GM19324 (cell line): ENCODE results near the gene CUEDC1.

Experiments
- ATAC-seq: cut with Tn5 transposase; IDR thresholded peaks from one replicate; pipeline ENCODE4 v1.9.1; 2021; ENCODE audit warnings: mild to moderate bottlenecking, moderate library complexity; ENCODE audit not compliant: unreplicated experiment, low FRiP score

Gene CUEDC1

DNA sequence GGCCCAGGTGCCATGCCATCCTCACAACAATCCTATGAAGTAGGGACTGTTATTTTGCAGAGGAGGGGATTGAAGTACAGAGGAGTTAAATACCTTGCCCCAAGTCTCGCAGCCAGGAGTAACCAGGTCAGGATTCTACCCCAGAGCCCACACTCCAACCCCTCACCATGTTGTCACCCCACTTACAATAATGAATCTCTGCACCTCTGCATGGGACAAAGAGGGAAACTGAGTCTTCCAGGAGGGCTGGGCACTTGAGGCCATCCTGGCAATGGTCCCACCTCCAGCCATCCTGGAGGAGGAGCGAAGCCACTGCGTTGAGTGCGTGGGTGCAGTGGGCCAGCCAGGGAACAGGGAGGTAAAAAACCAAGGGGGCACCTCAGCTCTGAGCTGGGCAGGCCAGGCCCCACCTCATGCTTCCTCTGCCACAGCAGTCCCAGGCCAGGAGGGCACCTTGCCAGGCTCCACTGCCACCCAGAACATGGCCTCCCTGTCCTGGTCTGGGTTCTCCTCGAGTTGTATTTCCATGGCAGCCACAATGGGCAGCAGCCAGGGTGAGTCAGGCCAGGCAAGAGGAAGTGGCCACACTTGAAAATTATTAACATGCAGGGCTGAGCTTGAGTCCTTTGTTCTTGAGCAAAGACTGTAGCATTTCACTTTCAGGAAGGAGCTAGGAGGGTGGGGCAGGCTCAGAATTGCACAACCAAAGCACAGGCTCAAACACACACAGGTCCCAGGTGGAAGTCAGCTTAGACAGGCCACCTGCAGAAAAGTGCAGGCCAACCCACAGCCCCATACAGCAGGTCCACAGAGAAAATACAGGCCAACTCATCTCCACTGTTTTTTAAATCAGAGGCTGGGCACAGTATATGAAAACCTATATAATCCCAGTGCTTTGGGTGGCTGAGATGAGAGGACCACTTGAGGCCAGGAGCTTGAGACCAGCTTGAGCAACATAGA is 52.1 kb downstream of the CUEDC1 start:
- peak; percentile 43 for ATAC-seq

DNA sequence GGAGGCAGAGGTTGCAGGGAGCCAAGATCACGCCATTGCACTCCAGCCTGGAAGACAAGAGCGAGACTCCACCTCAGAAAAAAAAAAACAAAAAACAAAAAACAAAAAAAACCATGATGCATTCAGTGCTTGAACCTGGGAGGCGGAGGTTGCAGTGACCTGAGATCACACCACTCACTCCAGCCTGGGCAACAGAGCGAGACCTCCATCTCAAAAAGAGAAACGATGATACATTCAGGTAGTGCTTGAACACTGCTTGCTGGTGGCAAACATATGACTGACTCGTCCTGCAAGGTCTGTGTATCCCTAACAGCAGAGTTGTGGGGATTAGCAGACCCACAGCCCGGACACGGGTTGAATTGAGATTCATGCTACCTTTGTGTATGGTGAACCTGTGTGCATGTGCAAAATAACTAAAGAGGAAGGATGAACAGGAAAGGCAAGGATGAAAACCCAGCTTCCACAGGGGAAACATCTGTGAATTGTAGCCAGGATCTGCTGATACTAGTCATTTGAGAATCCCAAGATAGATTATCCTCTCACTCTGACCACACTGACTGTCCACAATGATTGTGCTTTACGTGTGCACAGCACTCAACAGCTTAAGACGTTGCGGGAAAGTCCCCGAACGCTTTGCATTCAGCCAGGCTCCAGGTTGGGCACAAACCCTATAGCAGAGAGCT is 53.0 kb downstream of the CUEDC1 start:
- ATAC-seq = no peak

DNA sequence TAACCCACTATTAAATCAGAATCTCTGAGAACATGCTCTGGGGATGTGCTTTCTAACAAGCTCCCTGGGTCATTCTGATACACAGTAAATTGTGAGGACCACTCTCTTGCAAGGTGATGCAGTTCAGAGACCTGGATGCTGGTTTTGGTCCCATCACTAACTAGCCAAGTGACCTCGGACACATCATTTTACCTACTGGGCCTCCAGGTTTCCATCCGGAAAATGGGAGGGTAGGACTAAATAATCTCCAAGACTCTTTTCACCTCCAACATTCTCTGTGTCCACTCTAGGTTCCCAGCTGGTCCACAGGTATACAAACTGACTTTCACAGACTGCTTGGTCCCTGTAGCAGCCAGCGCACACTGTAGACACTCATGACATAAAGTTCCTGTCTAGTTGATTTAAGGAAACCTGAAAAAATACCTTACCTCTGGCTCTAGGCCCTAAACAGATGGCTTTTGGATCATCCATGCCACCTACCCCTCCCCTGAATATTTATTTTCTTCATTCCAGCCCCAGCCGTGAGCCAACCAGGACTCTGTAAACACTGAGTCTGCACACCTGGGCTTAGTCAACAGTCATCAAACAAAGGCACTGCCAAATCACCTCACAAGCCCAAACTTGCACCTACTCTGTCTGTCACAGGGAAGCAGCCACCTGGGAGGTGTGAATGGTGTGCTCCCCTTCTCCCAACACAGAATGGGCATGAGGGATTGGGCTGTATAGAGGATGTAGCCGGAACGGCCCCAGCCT is 54.0 kb downstream of the CUEDC1 start:
- ATAC-seq = no peak

DNA sequence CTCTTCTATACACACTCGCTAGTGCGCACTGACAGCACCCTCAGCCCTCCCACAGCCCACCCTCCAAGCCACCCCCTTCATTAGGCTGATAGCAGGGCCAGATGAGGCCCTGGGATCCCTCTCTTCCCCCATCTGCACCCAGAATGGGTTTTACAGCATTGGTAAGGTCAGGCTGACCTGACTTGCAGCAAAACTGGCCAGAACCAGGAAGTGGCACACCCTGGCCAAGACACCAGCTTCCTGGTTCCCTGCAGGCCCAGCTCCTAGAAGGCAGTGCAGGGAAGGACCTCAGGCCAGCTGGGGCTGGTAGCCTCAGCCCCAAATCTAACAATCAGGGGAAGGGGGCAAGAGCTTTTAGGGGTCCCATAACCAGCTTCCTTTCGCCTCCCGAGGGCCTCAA is 55.4 kb downstream of the CUEDC1 start:
- ATAC-seq = no peak

DNA sequence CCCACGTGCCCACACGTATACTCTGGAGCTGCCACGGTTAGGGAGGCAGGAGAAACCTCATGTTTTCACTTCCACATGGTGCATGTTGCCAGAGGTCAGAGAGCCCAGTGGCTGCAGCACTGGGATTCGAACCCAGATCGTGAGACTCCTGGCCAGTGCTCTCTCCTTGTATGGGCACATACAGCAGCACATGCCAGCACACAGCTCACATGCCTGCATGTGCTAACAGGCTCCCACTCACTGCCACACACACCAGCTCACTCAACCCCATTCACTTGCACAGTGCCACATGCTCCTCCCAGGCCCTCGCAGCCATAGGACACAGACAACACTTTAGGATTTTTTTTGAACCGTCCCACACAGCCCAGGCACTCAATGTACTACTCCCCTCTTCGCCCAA is 55.8 kb downstream of the CUEDC1 start:
- ATAC-seq = no peak

DNA sequence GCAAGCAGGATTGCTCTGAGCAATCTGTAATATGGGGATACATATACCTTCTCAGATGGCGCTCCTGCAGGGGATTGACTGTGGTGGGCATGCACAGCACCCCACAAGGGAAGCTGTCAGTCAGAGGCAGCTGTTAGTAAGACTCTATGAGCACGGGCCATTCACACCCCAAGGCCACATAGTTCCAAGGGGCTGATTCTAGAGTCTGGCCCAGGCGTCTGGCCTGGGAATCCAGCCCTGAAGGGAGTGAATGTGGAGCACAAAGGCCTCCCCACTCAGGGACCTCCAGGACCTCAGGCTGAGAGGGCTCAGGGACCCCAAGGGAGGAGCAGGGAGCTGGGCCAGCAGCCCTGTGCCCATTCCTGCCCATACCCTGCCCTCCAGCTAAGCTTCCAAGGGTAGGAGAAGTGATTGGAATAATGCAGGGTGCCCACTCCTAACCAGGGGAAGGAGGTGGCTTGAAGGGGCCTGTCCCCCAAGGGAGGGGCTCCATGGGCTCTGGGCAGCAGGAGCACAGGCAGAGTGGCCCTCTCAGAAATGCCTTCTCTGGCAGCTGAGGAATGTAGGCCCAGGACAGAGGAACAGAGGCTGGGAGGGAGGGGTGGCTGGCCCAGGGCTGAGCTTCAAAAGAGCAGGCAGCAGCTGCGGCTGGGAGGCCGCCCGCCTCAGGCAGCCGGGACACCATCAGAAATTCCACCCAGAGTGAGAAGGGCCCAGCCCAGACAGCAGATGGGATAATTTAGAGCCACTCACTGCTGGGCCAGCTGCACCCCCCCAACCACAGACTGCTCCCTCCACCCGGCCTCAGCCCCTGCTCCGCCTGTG is 56.5 kb downstream of the CUEDC1 start:
- no peak for ATAC-seq

DNA sequence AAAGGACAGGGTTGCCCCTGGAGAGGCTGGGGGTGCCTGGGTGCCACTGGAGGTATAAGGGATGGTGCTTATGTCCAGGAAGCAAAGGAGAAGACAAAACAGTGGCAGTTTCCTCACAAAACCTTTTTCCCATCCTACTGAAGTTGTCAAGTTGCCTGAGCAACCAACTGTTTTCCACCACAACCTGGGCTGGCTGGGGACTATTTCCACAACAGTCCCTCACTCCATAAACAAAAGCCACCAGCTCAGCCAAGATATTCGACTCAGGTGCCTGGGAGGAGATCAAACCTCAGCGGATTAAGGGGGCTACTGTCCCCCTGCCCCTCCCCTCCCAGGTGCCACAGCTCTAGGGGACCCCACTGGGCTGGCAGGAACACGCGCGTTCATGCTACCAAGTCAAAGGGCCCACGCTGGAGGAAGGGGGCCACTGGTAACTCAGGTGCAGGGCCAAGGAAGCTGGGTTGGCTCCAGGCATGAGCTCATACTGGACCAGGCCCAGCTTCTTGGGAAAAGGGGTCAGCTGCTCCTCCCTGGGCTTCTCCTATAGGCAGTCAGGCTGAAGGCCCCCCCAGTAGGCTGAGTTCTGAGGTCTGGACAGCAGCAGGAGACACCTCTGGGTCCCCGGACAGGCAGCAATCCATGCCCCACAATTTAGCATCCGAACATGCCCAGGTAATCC is 59.7 kb downstream of the CUEDC1 start:
- no peak for ATAC-seq

DNA sequence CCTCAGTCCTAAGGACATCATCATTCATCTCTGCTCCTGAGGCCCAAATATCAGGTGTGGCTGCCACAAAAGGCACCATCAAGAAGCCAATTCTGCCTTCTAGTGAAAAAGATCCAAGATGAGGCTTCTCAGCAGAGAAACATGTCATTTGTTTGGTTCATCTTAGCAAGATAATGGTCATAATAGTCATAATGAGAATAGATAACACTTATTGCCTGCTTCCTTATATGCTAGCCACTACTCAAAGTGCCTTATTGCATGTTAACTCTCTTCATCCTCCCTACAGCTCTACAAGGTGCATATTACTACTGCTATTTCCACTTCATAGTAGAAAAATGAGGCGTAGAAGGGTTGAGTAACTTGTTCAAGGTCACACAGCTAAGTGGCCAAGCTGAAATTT is 60.4 kb downstream of the CUEDC1 start:
- ATAC-seq = no peak

DNA sequence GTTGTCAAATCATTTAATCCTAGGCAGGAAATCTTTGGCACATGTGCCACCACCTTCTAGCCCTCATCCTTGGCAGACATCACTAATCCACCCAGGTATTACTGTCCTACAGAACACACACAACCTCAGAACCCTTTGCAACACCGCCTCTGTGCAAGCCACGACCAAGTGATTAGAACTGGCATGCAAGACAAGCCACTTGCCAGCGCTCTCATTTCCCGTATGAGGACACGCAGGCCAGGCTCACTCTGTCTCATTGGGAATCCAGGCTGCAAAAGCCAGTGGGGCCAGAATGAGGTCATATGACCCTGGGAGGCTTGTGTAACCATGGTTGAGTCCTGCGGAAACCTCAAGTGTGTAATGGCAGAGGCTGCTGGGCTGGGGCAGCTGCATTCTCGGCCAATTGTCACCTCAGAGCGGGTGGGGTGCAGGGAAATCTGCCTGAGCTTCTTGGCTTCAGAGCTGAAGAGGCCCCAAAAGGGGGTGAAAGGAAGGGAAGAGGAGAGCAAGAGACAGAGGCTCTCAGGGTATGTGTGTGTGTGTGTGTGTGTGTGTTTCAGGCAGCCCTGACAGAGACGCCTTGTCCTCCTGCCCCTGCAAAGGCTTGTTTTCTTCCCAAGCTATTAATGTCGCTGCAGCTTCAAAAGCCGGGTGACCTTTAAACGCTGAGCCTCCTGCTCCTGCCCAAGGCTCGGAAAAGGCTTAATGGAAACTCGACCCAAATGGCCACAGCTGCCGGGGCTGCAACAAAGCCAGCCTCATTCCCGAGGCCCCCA is 62.2 kb downstream of the CUEDC1 start:
- ATAC-seq = no peak

DNA sequence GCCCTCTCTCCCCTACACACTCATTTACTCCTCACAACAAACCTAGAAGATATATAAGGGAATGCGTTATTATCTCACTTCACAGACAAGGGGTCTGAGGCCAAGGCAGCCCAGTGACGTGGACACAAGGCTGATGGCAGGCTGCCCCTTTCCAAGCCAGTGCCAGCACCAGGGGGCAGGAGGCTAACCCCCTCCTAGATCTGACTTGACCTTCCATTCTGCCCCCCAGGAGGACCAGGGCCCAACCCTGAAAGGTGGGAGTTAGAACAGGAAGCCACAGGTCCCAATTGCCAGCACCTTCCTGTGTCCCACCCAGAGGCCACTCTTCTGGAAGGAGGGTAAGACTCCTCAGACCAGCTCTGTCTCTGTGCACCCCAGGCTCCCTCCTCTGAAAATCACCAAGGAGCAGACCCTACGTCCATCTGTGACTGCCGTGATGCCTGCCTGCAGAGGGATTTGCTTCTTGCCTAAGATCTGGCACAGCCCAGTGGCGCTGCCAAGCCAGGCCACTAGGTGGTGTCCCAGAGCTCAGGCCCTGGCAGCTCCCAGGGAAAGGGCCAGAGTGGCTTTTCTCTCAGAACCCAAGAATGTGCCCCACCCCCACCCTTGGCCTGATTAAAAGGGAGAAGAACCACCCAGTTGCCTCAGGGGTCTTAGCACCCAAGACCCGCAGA is 62.9 kb downstream of the CUEDC1 start:
- ATAC-seq = no peak

DNA sequence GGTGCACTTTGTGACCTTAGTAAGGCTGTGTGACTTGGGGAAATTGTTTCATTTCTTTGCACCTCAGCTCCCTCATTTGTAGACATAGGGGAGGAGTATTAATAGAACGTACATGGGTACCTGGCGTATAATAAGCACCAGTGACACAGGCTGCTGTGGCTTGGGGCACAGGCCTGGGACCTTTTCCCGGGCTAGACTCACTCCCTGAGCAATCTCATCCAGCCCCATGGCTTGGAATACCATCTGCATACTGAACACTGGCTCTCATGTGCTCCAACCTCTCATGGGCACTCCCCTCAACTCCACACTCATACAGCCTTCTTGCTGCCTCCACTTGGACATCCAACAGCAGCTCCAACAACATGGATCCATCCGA is 64.4 kb downstream of the CUEDC1 start:
- ATAC-seq = no peak

DNA sequence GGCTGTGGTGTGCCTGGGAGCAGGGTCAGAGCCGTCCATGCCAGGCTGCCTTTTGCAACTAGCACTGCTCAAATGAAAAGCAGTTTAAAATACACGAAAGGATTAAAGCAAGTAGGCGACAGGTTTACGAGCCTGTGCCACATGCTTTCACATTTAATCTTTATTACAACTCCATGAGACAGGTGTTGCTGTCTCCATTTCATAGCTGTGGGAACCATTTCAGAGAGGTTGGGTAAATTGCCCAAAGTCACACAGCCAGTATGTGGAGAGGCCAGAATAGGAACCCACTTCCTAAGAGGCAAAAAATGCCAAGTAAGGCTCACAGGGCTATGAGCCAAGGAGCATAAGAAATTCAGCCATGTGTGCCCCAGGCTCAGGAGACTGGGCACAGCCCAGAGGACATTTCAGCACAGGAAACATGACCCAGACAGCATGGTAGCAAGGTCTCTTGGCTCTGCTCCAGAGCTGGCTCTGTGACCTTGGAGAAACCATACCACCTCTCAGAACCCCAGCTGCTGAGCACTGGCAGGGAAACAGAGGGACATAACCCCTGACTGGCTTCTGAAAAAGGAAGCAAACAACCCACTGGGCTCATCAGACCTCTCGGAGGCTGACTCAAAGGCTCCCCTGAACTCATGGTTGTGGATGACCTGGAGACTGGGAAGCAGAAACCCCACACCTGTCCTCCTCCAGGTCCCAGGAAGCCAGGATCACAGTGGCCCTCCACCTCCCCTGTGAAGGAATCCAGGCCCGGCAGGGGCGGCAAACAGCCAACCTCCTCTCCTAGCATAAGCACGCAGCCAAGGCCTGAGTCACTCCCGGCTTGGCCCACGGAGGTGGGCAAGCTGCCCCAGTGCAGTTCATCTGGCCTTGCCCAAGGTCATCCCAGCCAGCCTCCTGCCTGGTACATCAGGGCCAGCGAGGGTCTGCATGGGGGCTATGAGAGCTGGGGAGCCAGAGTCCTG is 65.0 kb downstream of the CUEDC1 start:
- ATAC-seq = no peak

DNA sequence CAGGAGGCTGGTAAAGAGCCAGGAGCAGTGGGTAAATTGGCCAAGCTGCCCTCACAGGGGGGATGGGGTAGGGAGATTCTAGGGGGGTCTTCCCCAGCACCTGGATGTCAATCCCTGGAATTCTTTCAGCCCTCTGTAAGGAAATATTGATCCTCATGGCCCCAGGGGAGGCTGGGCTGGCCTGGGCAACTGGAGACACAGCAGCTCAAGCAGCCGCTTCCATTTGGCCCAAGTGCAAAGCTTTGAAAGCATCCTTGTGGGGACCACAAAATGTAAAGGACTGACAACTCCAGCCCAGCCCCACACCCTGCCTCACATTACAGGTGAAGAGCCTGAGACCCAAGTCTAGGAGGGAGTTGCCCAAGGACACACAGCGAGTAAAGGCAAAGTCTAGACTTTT is 66.0 kb downstream of the CUEDC1 start:
- ATAC-seq = no peak

DNA sequence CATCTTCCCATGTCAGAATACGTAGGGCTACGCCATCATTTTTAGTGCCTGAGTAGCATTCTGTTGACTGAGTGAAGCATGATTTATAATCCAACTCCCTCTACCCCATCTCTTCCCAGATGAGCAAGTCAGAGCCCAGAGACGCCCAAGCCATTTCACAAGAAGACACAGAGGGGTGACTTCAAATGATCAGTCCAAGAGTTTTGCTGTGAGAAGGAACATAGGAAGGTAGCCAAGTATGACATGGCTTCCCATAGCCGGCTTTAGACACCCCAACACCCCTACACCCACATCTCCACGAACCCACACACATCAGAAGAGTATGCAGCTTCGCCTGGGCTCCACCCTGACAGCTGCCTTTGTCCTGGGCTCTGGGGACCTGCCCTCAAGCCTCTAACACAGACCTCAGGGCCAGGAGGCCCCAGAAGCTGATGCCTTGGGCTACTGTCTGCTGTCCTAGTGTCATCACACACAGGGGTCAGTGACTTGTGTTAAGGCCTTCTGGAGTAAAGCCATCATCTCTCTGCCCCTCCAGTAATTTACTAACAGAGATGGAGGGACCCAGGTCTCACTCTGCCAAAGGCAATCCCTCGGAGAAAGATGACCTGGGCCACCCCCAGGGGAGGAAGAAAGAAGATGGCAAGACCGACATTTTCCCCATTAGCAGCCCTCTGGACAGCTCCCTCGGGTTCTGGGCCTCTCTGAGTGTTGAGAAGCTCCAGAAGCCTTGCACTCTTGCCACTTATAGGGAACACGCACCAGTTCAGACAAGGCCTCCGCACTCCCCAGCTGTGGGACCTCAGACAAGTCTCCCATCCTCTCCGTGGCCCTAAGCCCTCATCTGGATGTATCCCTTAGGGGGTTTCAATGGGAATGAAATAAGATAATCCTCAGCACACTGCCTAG is 66.6 kb downstream of the CUEDC1 start:
- ATAC-seq = no peak

DNA sequence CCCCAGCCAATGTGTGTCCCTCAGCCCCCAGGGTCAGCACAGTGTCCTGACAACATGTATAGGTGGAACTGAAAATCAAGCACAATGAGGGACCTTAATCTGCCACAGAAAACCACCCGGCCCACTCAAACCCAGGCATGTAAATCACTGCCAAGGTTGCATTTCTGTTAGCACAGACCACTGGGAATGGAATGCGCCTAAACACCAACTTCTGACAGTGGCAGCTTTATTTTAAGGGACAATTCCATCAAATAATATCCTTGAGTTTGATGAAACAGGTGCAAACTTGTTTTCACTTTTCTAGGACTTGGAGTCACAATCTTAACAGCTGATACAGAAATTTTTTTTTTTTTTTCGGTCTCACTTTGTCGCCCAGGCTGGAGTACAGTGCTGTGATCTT is 68.1 kb downstream of the CUEDC1 start:
- ATAC-seq = no peak

DNA sequence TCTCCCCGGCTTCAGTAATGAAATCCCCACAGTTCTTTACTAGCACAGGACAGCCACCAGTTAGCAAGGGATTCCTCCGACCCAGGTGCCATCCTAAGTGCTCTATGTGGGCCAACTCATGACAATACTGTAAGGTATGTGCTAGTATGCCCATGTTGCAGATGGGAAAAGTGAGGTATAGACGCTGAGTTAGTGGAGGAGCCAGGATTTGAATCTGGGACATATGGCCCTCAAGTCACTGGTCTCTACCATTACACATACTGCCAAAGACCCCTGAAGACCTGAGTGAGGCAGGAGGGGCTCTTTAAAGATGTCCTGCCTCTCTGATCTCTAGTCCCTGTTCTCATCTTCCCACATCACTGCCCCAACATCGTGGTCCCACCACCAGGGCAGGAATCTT is 69.2 kb downstream of the CUEDC1 start:
- ATAC-seq = no peak
